ENCODE results near the gene C12orf43. TPM values are rescaled to one million over a fixed set of nuclear protein-coding genes. Genes with fewer than 3 reads are reported as not detected.

Gene C12orf43
- total and polyA plus RNA-seq, 2 donors (not counting 1 experiment from before 2014, with no cell fraction given), result 6.7 to 18.9 TPM

DNA sequence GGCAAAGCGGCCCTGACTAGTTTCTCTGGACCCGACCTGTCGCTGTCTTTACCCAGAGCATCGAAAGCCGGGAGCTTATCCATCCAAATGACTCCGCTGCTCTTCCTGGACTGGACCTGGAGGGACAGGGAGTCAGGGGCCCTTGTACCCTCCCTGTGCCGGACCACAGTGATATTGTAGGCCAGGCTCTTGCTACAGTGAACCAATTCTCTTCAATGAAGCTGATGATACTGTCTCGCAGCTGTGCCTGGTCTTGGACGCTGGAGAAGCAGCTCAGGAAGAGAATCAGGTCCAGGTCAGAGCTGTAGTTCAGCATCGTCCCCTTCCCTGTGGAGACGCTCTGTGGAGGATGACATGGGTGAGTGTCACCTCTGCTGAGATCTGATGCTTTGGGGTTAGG is 37.4 kb upstream of the C12orf43 start:
- no peak for DNase-seq
- no peak overlapping the region for H3K27ac Mint-ChIP-seq
- 96% methylated on average over 11 of the region's 11 CpGs for WGBS (ENCODE audit: insufficient coverage)

DNA sequence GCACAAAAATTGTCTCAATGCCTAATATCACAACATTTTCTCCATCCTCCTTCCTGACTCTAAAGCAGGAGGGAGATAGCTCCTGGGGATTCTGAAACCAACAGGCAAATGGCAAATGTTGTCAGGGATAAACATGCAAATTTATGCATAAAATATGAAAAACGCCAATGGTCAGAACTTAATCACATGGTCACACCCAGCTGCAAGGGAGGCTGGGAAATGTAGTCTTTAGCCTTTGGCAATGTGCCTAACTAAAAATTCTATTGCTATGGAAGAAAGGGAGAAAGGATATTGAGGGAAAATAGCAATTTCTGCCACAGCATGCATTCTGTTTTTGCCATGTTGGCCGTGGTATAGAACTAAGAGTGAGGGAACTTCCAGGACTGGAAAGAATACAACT is 34.4 kb upstream of the C12orf43 start:
- Mint-ChIP-seq H3K9me3 (ENCODE audit: insufficient read depth) (no peaks in the 10 kb centered on the region), H3K27me3 (peaks cover 22% of the 10 kb centered on the region), H3K4me1 (no peaks in the 10 kb centered on the region), H3K4me3 (no peak overlapping the region), H3K27ac (no peak overlapping the region)
- TF ChIP-seq, protein P1, sequence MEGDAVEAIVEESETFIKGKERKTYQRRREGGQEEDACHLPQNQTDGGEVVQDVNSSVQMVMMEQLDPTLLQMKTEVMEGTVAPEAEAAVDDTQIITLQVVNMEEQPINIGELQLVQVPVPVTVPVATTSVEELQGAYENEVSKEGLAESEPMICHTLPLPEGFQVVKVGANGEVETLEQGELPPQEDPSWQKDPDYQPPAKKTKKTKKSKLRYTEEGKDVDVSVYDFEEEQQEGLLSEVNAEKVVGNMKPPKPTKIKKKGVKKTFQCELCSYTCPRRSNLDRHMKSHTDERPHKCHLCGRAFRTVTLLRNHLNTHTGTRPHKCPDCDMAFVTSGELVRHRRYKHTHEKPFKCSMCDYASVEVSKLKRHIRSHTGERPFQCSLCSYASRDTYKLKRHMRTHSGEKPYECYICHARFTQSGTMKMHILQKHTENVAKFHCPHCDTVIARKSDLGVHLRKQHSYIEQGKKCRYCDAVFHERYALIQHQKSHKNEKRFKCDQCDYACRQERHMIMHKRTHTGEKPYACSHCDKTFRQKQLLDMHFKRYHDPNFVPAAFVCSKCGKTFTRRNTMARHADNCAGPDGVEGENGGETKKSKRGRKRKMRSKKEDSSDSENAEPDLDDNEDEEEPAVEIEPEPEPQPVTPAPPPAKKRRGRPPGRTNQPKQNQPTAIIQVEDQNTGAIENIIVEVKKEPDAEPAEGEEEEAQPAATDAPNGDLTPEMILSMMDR (IDR thresholded peaks at IDR 0.05), result no peak
- TF ChIP-seq EZH2 (IDR thresholded peaks at IDR 0.05; ENCODE audit: borderline replicate concordance, insufficient read depth, low read depth, low read length, poor library complexity, severe bottlenecking), result no peak
- Histone ChIP-seq H3K4me3 (ENCODE audit: control extremely low read depth in 1 of 5, extremely low read depth in 1 of 5, insufficient read depth in 1 of 5, low read depth in 2 of 5, low read length in 4 of 5) (no peak overlapping the region), H3K36me3 (replicated peaks in 1 of 2; ENCODE audit: control extremely low read depth in 1 of 2, control insufficient read depth in 1 of 2, extremely low read depth in 1 of 2, insufficient read depth in 2 of 2, low read length in 1 of 2) (no peaks in the 10 kb centered on the region), H3K9me3 (ENCODE audit: control extremely low read depth in 1 of 3, control insufficient read depth in 2 of 3, insufficient read depth in 1 of 3, low read length in 2 of 3) (peaks cover 0 to 7% (median 0%) of the 10 kb centered on the region in 3 donors), H3K27ac (ENCODE audit: low read length in 2 of 2) (no peak overlapping the region), H3K4me1 (ENCODE audit: control insufficient read depth in 2 of 2, insufficient read depth in 2 of 2, low read length in 2 of 2) (no peaks in the 10 kb centered on the region), H4K20me1 (ENCODE audit: control insufficient read depth, insufficient read depth, low read length, poor library complexity, severe bottlenecking) (no peaks in the 10 kb centered on the region), H3K4me2 (replicated peaks; ENCODE audit: low read depth, low read length, poor library complexity, severe bottlenecking) (no peak overlapping the region), H2AFZ (ENCODE audit: insufficient read depth, low read depth, low read length, poor library complexity, severe bottlenecking) (no peak overlapping the region), H3K9ac (ENCODE audit: low read length) (no peak overlapping the region), H3K27me3 (replicated peaks in 1 of 4; ENCODE audit: control extremely low read depth in 1 of 4, control insufficient read depth in 3 of 4, insufficient read depth in 4 of 4, low read length in 3 of 4) (peaks cover 0 to 27% (median 3%) of the 10 kb centered on the region in 4 experiments), H3K79me2 (ENCODE audit: control insufficient read depth, insufficient read depth, low read length) (no peaks in the 10 kb centered on the region)
- no peak for DNase-seq
- ATAC-seq (ENCODE audit: low read depth), result no peak
- ChIA-PET POLR2A (no interaction called here), CTCF (interaction anchor here (1.0 to 1.3 kb wide), 2 partner anchors 11 to 34 kb away, joined by 3 read pairs; partner anchors contain the start of gene C12orf43)
- whole genome bisulfite sequencing (ENCODE audit: insufficient coverage), result no CpG with 5 or more reads among the region's 2 CpGs
- intact Hi-C loops (cut with micrococcal nuclease), result no loop called here

More for the DNA sequence above, 37.4 kb upstream of the C12orf43 start:
- no peak overlapping the region for H3K27ac ChIP-seq (ENCODE audit: low read length in 2 of 2)
- no peaks in the 10 kb centered on the region for H3K79me2 ChIP-seq (ENCODE audit: control insufficient read depth, insufficient read depth, low read length)
- H3K9ac ChIP-seq (ENCODE audit: low read length), result no peak overlapping the region
- no peaks in the 10 kb centered on the region for H3K9me3 ChIP-seq (ENCODE audit: control extremely low read depth in 1 of 3, control insufficient read depth in 2 of 3, insufficient read depth in 1 of 3, low read length in 2 of 3)
- no peak overlapping the region for H3K4me3 ChIP-seq (ENCODE audit: control extremely low read depth in 1 of 5, extremely low read depth in 1 of 5, insufficient read depth in 1 of 5, low read depth in 2 of 5, low read length in 4 of 5)
- Mint-ChIP-seq H3K9me3 (ENCODE audit: insufficient read depth) (no peaks in the 10 kb centered on the region), H3K27me3 (peaks cover 19% of the 10 kb centered on the region), H3K4me1 (no peaks in the 10 kb centered on the region), H3K4me3 (no peak overlapping the region)
- no peaks in the 10 kb centered on the region for H3K4me1 ChIP-seq (ENCODE audit: control insufficient read depth in 2 of 2, insufficient read depth in 2 of 2, low read length in 2 of 2)
- intact Hi-C loops (cut with micrococcal nuclease), result no loop called here
- POLR2A ChIA-PET, result no interaction called here
- H3K36me3 ChIP-seq (replicated peaks in 1 of 2; ENCODE audit: control extremely low read depth in 1 of 2, control insufficient read depth in 1 of 2, extremely low read depth in 1 of 2, insufficient read depth in 2 of 2, low read length in 1 of 2), result no peaks in the 10 kb centered on the region
- no peaks in the 10 kb centered on the region for H4K20me1 ChIP-seq (ENCODE audit: control insufficient read depth, insufficient read depth, low read length, poor library complexity, severe bottlenecking)
- ATAC-seq (ENCODE audit: low read depth), result no peak
- no peak overlapping the region for H2AFZ ChIP-seq (ENCODE audit: insufficient read depth, low read depth, low read length, poor library complexity, severe bottlenecking)
- TF ChIP-seq, protein P1 (IDR thresholded peaks at IDR 0.05), result no peak
- TF ChIP-seq EZH2 (IDR thresholded peaks at IDR 0.05; ENCODE audit: borderline replicate concordance, insufficient read depth, low read depth, low read length, poor library complexity, severe bottlenecking), result no peak
- no peak overlapping the region for H3K4me2 ChIP-seq (replicated peaks; ENCODE audit: low read depth, low read length, poor library complexity, severe bottlenecking)
- H3K27me3 ChIP-seq (replicated peaks in 1 of 4; ENCODE audit: control extremely low read depth in 1 of 4, control insufficient read depth in 3 of 4, insufficient read depth in 4 of 4, low read length in 3 of 4), result peaks cover 0 to 15% (median 3%) of the 10 kb centered on the region in 4 experiments
- CTCF ChIA-PET, result interaction anchor here (1.0 kb wide), 1 partner anchor 82 kb away, joined by 3 read pairs; no protein-coding TSS in a partner anchor
